Keratinocyte (primary cell): Measurements from ENCODE around the gene FUT6. TPM values are rescaled to one million over a fixed set of nuclear protein-coding genes. Genes with fewer than 3 reads are reported as not detected.

Source experiments
- DNase-seq: peaks from one replicate; pipeline ENCODE4 v3.0.0-alpha.2; 2011; ENCODE audit warnings: low read depth, missing footprints, low spot score
- FAIRE-seq: peaks from 2 replicates; lab custom pipeline; 2011; peaks lifted over from hg19 to GRCh38; lab: Jason Lieb, UNC
- H2AFZ ChIP-seq: 2 replicates; pipeline ENCODE4 v1.6.0; 2012; ENCODE audit warnings: low read length, control low read depth, inconsistent platforms; ENCODE audit not compliant: control insufficient read depth
- H3K27ac ChIP-seq: 2 replicates; pipeline ENCODE4 v1.5.1; 2011; ENCODE audit warnings: low read length; ENCODE audit not compliant: control insufficient read depth, insufficient read depth
- H3K27me3 ChIP-seq: 3 replicates; pipeline ENCODE4 v1.6.0; 2011; ENCODE audit warnings: low read length; ENCODE audit not compliant: control insufficient read depth, insufficient read depth; ENCODE audit errors: extremely low read depth
- H3K36me3 ChIP-seq, 2 experiments: 2 replicates in 1 of 2; 3 replicates in 1 of 2; pipeline ENCODE4 v1.5.1; 2011; ENCODE audit warnings: low read length in 2 of 2, mild to moderate bottlenecking in 1 of 2; ENCODE audit not compliant: control insufficient read depth in 2 of 2, insufficient read depth in 2 of 2; ENCODE audit errors: extremely low read depth in 1 of 2
- H3K4me1 ChIP-seq: 3 replicates; pipeline ENCODE4 v1.5.1; 2011; ENCODE audit warnings: low read length; ENCODE audit not compliant: control insufficient read depth, insufficient read depth; ENCODE audit errors: extremely low read depth
- H3K4me2 ChIP-seq: 3 replicates; pipeline ENCODE4 v1.6.0; 2011; ENCODE audit warnings: low read depth, low read length; ENCODE audit not compliant: control insufficient read depth, insufficient read depth; ENCODE audit errors: extremely low read depth
- H3K4me3 ChIP-seq, 3 experiments: fragments of 200-600 bp in 1 of 3; sonication (generic) in 1 of 3; 2 replicates in 2 of 3; 3 replicates in 1 of 3; pipeline ENCODE4 v1.5.1; 2011 to 2016; ENCODE audit warnings: low read length in 3 of 3, mild to moderate bottlenecking in 3 of 3, control low read depth in 2 of 3, inconsistent platforms in 1 of 3, low read depth in 1 of 3, mixed read lengths in 1 of 3, mixed run types in 1 of 3, moderate library complexity in 1 of 3; ENCODE audit not compliant: control insufficient read depth in 2 of 3, insufficient read depth in 2 of 3; ENCODE audit errors: extremely low read depth in 1 of 3
- H3K79me2 ChIP-seq: 2 replicates; pipeline ENCODE4 v1.6.0; 2012; ENCODE audit warnings: low read length; ENCODE audit not compliant: control insufficient read depth, insufficient read depth
- H3K9ac ChIP-seq: 3 replicates; pipeline ENCODE4 v1.6.0; 2011; ENCODE audit warnings: low read length; ENCODE audit not compliant: control insufficient read depth, insufficient read depth; ENCODE audit errors: extremely low read depth
- H3K9me1 ChIP-seq: 3 replicates; pipeline ENCODE4 v1.6.0; 2011; ENCODE audit warnings: low read length; ENCODE audit not compliant: control insufficient read depth, insufficient read depth; ENCODE audit errors: extremely low read depth
- H3K9me3 ChIP-seq: 2 replicates; pipeline ENCODE4 v1.5.1; 2012; ENCODE audit warnings: low read depth, low read length; ENCODE audit not compliant: control insufficient read depth
- H4K20me1 ChIP-seq: 3 replicates; pipeline ENCODE4 v1.6.0; 2011; ENCODE audit warnings: low read length; ENCODE audit not compliant: control insufficient read depth, insufficient read depth; ENCODE audit errors: extremely low read depth
- EZH2 ChIP-seq: IDR thresholded peaks from one replicate; pipeline ENCODE4 v1.6.1; 2012; ENCODE audit warnings: inconsistent platforms, mild to moderate bottlenecking, low read length, moderate library complexity
- dilution Hi-C: fragments of 300-500 bp; cut with MboI; formaldehyde crosslinking; loops from one replicate; pipeline ENCODE4 v1.7.0; 2020; ENCODE audit warnings: low sequenced_read_pairs; ENCODE audit not compliant: extremely low pct_ligation_motif_present
- polyA plus RNA-seq, 5 experiments: library from polyadenylated mRNA; depleted of rRNA in 3 of 5; stranded (reverse) in 3 of 5; stranded (forward) in 1 of 5; unstranded in 1 of 5; fragments of >200 nt; gene quantifications; 1 replicate in 1 of 5; 2 replicates in 3 of 5; 3 replicates in 1 of 5; pipeline versions ENCODE4 v1.2.1 to v1.2.3, GENCODE V29; 2011 to 2012; ENCODE audit warnings: missing spikeins in 2 of 5, low read depth in 1 of 5, low replicate concordance in 1 of 5
- TF ChIP-seq, protein P1 (sequence below), 3 experiments: IDR thresholded peaks in 1 of 3; conservative IDR thresholded peaks in 1 of 3; optimal IDR thresholded peaks in 1 of 3; 2 replicates in 2 of 3; 3 replicates in 1 of 3; pipeline versions ENCODE3 to v1.5.1; 2011; ENCODE audit warnings: low read length in 3 of 3, mild to moderate bottlenecking in 3 of 3, moderate library complexity in 2 of 3, control low read depth in 1 of 3, inconsistent platforms in 1 of 3; ENCODE audit not compliant: insufficient read depth in 2 of 3; ENCODE audit errors: extremely low read depth in 1 of 3

FUT6 gene
- polyA plus RNA-seq, 1 donor (not counting 4 experiments of a cell fraction or from before 2014, with no cell fraction given), result not detected

DNA sequence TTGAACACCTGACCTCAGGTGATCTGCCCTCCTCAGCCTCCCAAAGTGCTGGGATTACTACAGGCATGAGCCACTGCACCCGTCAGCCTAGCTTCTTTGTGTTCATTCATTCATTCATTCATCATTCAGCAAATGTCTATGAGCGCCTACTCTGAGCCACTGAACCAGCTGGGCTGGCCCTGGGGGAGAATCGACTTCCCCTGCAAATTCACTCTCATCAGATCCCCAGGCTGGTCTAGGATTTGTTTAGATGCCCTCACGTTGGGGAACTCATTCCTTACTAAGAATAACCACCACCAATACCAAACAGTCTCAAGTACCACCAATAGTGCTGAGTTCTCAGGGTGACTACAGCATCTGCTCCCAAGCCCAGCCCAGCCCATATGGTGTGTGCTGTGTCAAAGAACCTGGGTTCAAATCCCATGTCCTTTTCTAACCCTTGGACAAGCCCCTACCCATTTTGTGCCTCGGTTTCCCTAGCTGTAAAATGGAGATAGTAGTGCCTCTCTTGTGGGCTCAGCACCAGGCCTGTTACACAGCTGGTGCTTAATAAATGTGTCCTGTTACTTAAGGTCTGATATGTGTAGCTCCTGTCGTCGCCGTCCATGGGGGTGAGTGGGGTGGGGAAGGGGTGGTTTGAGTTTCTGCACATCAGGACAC lies 17.9 kb downstream of the FUT6 start:
- no peak for DNase-seq
- no peak overlapping the region for H3K9ac ChIP-seq
- TF ChIP-seq EZH2, result no peak
- TF ChIP-seq, protein P1, sequence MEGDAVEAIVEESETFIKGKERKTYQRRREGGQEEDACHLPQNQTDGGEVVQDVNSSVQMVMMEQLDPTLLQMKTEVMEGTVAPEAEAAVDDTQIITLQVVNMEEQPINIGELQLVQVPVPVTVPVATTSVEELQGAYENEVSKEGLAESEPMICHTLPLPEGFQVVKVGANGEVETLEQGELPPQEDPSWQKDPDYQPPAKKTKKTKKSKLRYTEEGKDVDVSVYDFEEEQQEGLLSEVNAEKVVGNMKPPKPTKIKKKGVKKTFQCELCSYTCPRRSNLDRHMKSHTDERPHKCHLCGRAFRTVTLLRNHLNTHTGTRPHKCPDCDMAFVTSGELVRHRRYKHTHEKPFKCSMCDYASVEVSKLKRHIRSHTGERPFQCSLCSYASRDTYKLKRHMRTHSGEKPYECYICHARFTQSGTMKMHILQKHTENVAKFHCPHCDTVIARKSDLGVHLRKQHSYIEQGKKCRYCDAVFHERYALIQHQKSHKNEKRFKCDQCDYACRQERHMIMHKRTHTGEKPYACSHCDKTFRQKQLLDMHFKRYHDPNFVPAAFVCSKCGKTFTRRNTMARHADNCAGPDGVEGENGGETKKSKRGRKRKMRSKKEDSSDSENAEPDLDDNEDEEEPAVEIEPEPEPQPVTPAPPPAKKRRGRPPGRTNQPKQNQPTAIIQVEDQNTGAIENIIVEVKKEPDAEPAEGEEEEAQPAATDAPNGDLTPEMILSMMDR (optimal IDR thresholded peaks at IDR 0.05 in 1 of 3, IDR thresholded peaks at IDR 0.05 in 1 of 3, conservative IDR thresholded peaks at IDR 0.05 in 1 of 3; ENCODE audit: extremely low read depth in 1 of 3, insufficient read depth in 2 of 3, low read length in 3 of 3), result no peak
- H3K79me2 ChIP-seq, result no peaks in the 10 kb centered on the region
- no peak overlapping the region for H2AFZ ChIP-seq
- H3K36me3 ChIP-seq, result no peaks in the 10 kb centered on the region
- H3K27me3 ChIP-seq, result peaks cover 6% of the 10 kb centered on the region
- dilution Hi-C loops, result no loop called here
- no peak overlapping the region for H3K4me3 ChIP-seq
- no peaks in the 10 kb centered on the region for H3K9me1 ChIP-seq
- H4K20me1 ChIP-seq, result no peaks in the 10 kb centered on the region
- H3K27ac ChIP-seq, result no peak overlapping the region
- H3K4me1 ChIP-seq, result no peaks in the 10 kb centered on the region
- no peaks in the 10 kb centered on the region for H3K9me3 ChIP-seq
- no peak overlapping the region for H3K4me2 ChIP-seq
- no peak for FAIRE-seq

DNA sequence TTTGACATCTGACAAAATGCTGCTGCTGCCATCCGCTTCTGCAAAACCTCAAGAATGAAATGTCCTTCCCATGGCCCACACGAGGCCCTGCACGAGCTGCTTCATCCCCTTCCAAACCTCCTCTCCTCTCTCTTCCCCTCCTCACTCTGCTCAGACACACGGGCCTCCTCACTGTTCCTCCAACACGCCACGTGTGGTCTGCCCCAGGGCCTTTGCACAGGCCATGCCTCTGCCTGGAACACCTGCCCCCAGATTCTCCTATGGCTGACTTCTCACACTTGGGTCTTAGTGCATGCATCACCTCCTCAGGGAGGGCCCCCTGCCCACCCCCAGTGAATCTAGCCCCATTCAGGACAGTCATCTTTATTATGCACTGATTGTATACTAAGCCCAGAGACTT lies 18.7 kb downstream of the FUT6 start:
- Histone ChIP-seq H3K4me3 (no peak overlapping the region), H3K27ac (no peak overlapping the region), H3K4me1 (no peaks in the 10 kb centered on the region), H4K20me1 (no peaks in the 10 kb centered on the region), H3K9me1 (no peaks in the 10 kb centered on the region), H3K27me3 (peaks cover 6% of the 10 kb centered on the region), H3K79me2 (no peaks in the 10 kb centered on the region), H3K4me2 (no peak overlapping the region), H2AFZ (no peak overlapping the region), H3K36me3 (no peaks in the 10 kb centered on the region), H3K9ac (no peak overlapping the region), H3K9me3 (no peaks in the 10 kb centered on the region)
- dilution Hi-C loops, result no loop called here
- TF ChIP-seq EZH2, result no peak
- DNase-seq (no peak), FAIRE-seq (no peak)

DNA sequence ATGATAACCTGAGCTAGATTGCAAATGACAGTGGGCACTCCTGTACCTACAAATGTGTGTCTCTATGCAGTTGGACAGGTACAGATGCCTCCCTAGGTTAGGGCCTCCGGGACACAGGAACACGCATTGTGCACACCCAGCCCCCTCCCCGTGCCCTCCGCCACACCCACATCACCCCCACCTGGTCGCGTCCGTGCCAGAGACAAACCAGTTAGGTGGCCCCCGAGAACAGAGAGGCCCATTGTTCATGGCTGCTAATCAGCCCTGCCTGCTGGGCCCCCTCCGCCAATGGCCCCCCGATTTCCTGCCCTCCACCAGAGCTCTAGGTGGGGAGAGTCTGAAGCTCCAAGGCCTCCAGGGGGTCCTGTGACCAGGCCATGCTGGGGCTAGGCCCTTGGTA lies 20.9 kb downstream of the FUT6 start:
- no peaks in the 10 kb centered on the region for H3K9me3 ChIP-seq
- H3K36me3 ChIP-seq, result no peaks in the 10 kb centered on the region
- no peak overlapping the region for H3K9ac ChIP-seq
- DNase-seq (no peak), FAIRE-seq (no peak)
- H2AFZ ChIP-seq, result no peak overlapping the region
- no peak overlapping the region for H3K4me3 ChIP-seq
- H3K79me2 ChIP-seq, result no peaks in the 10 kb centered on the region
- H3K27ac ChIP-seq, result no peak overlapping the region
- dilution Hi-C loops, result no loop called here
- peaks cover 22% of the 10 kb centered on the region for H3K27me3 ChIP-seq
- no peaks in the 10 kb centered on the region for H4K20me1 ChIP-seq
- no peak overlapping the region for H3K4me2 ChIP-seq
- TF ChIP-seq EZH2, result no peak
- TF ChIP-seq, protein P1 (optimal IDR thresholded peaks at IDR 0.05 in 1 of 3, IDR thresholded peaks at IDR 0.05 in 1 of 3, conservative IDR thresholded peaks at IDR 0.05 in 1 of 3; ENCODE audit: extremely low read depth in 1 of 3, insufficient read depth in 2 of 3, low read length in 3 of 3), result no peak
- H3K4me1 ChIP-seq, result no peaks in the 10 kb centered on the region
- H3K9me1 ChIP-seq, result no peaks in the 10 kb centered on the region
